Esophagus muscularis mucosa (tissue), 4 donors: ENCODE data around the gene DOCK1. TPM values are rescaled to one million over a fixed set of nuclear protein-coding genes. Genes with fewer than 3 reads are reported as not detected.

Experiments used
- DNase-seq: peaks from one replicate; pipeline ENCODE4 v3.0.0-alpha.2; 2017; ENCODE audit errors: extremely low spot score
- H3K27ac ChIP-seq, 4 donors: fragments of 200-600 bp; sonication (generic); replicated peaks in 1 of 4; 1 replicate in 3 of 4; 2 replicates in 1 of 4; pipeline ENCODE4 v1.5.1; 2016 to 2019; ENCODE audit warnings: mild to moderate bottlenecking in 1 of 4
- H3K27me3 ChIP-seq, 4 donors: fragments of 200-600 bp; sonication (generic); one replicate each; pipeline versions ENCODE4 v1.5.1 to v1.6.0; 2016 to 2019
- H3K36me3 ChIP-seq, 4 donors: fragments of 200-600 bp; sonication (generic); one replicate each; pipeline ENCODE4 v1.5.1; 2016 to 2019
- H3K4me1 ChIP-seq, 4 donors: fragments of 200-600 bp; sonication (generic); one replicate each; pipeline ENCODE4 v1.5.1; 2016 to 2019
- H3K4me3 ChIP-seq, 4 donors: fragments of 200-600 bp; sonication (generic); 1 replicate in 2 of 4; 2 replicates in 2 of 4; pipeline ENCODE4 v1.5.1; 2016 to 2019; ENCODE audit warnings: mild to moderate bottlenecking in 4 of 4, moderate library complexity in 1 of 4
- H3K9me3 ChIP-seq, 4 donors: fragments of 200-600 bp; sonication (generic); 1 replicate in 3 of 4; 2 replicates in 1 of 4; pipeline ENCODE4 v1.5.1; 2016 to 2019
- CTCF ChIP-seq, 3 experiments: fragments of 200-600 bp in 2 of 3; fragments of 450-650 bp in 1 of 3; sonication (generic) in 2 of 3; IDR thresholded peaks; one replicate each; pipeline ENCODE4 v1.5.1; 2017 to 2019; ENCODE audit warnings: antibody characterized with exemption in 3 of 3, mild to moderate bottlenecking in 2 of 3, moderate library complexity in 1 of 3
- EP300 ChIP-seq: sonication (generic); formaldehyde crosslinking; IDR thresholded peaks from one replicate; pipeline ENCODE4 v1.6.1; 2017; ENCODE audit warnings: antibody characterized with exemption
- POLR2A ChIP-seq: fragments of 450-650 bp; IDR thresholded peaks from one replicate; pipeline ENCODE4 v1.6.1; 2017; ENCODE audit warnings: antibody characterized with exemption, moderate library complexity, mild to moderate bottlenecking, low read depth
- POLR2AphosphoS5 ChIP-seq, 2 donors: sonication (generic); formaldehyde crosslinking; IDR thresholded peaks; one replicate each; pipeline ENCODE4 v1.6.1; 2017; ENCODE audit warnings: antibody characterized with exemption in 2 of 2
- WGBS: methylation state at CpG from one replicate; pipeline ENCODE4 v1.1.5; 2018; 5-methylcytosine and 5-hydroxymethylcytosine counted together
- intact Hi-C: fragments of 100-400 bp; cut with DNase I; formaldehyde crosslinking; loops from one replicate; pipeline ENCODE4 v1.15.1; 2023
- total RNA-seq, 4 donors: library from RNA; depleted of rRNA; stranded (reverse); fragments of >200 nt; gene quantifications; one replicate each; pipeline versions ENCODE4 v1.1.0 to v1.2.1, GENCODE V29; 2016

DOCK1 gene
- total RNA-seq, 4 donors from 2014 or later: 41.4 to 60.3 (median 55.3) TPM

GRCh38 chr10:126921162-126921561 is 15.9 kb downstream of the DOCK1 start:
- H3K4me1 ChIP-seq: peaks cover 23 to 39% (median 36%) of the 10 kb centered on the region in 4 donors
- DNase-seq: no peak
- 95% methylated on average over 4 of the region's 4 CpGs for WGBS
- H3K36me3 ChIP-seq: peaks cover 0 to 7% (median 2%) of the 10 kb centered on the region in 4 donors
- H3K27me3 ChIP-seq: no peaks in the 10 kb centered on the region
- TF ChIP-seq CTCF (IDR thresholded peaks at IDR 0.05) (no peak), EP300 (no peak), POLR2A (no peak), POLR2AphosphoS5 (IDR thresholded peaks at IDR 0.05) (no peak)
- no peak overlapping the region for H3K4me3 ChIP-seq
- no peak overlapping the region for H3K27ac ChIP-seq
- intact Hi-C loops: no loop called here
- H3K9me3 ChIP-seq: no peaks in the 10 kb centered on the region

- no peak overlapping the region for H3K4me3 ChIP-seq
- peaks cover 0 to 14% (median 4%) of the 10 kb centered on the region in 4 donors for H3K36me3 ChIP-seq
- H3K27ac ChIP-seq: no peak overlapping the region
- peaks cover 21 to 38% (median 36%) of the 10 kb centered on the region in 4 donors for H3K4me1 ChIP-seq
- TF ChIP-seq CTCF (IDR thresholded peaks at IDR 0.05): no peak
- TF ChIP-seq POLR2AphosphoS5 (IDR thresholded peaks at IDR 0.05): peak in 1 of 2 donors; percentile 24
- 68% methylated on average over 4 of the region's 4 CpGs for WGBS
- intact Hi-C loops: no loop called here
- no peaks in the 10 kb centered on the region for H3K27me3 ChIP-seq
- H3K9me3 ChIP-seq: no peaks in the 10 kb centered on the region
- no peak for DNase-seq
Measured at GRCh38 chr10:126921974-126922525, 16.8 kb downstream of the DOCK1 start.

GRCh38 chr10:126924180-126924914 is 19.1 kb downstream of the DOCK1 start:
- 63% methylated on average over 6 of the region's 6 CpGs for WGBS
- TF ChIP-seq CTCF (IDR thresholded peaks at IDR 0.05): no peak
- no peak for TF ChIP-seq POLR2AphosphoS5 (IDR thresholded peaks at IDR 0.05)
- TF ChIP-seq POLR2A: no peak
- no peak for TF ChIP-seq EP300
- H3K27ac ChIP-seq: no peak overlapping the region
- intact Hi-C loops: no loop called here
- H3K36me3 ChIP-seq: peaks cover 0 to 26% (median 17%) of the 10 kb centered on the region in 4 donors
- no peaks in the 10 kb centered on the region for H3K27me3 ChIP-seq
- DNase-seq: no peak
- H3K4me3 ChIP-seq: no peak overlapping the region
- no peaks in the 10 kb centered on the region for H3K9me3 ChIP-seq
- peaks cover 7 to 22% (median 18%) of the 10 kb centered on the region in 4 donors for H3K4me1 ChIP-seq

- DNase-seq: no peak
- Histone ChIP-seq H3K4me3 (no peak overlapping the region), H3K27me3 (no peaks in the 10 kb centered on the region), H3K4me1 (peaks cover 3 to 28% (median 12%) of the 10 kb centered on the region in 4 donors), H3K36me3 (peaks cover 0 to 22% (median 15%) of the 10 kb centered on the region in 4 donors), H3K27ac (no peak overlapping the region), H3K9me3 (no peaks in the 10 kb centered on the region)
- 58% methylated on average over 3 of the region's 3 CpGs for WGBS
- intact Hi-C loops: no loop called here
- TF ChIP-seq EP300: no peak
- TF ChIP-seq POLR2AphosphoS5 (IDR thresholded peaks at IDR 0.05): no peak
- no peak for TF ChIP-seq CTCF (IDR thresholded peaks at IDR 0.05)
- TF ChIP-seq POLR2A: no peak
Measured at GRCh38 chr10:126924915-126925300, 19.7 kb downstream of the DOCK1 start.
